Activated T-cell treated with anti-CD3 and anti-CD28 coated beads, Interleukin-2, amount 50 U/mL, for 72 hours (primary cell): ENCODE data around the gene FJX1. TPM values are rescaled to one million over a fixed set of nuclear protein-coding genes. Genes with fewer than 3 reads are reported as not detected.

Experiments
- ATAC-seq, 2 donors: fragments of 150-1000 bp; cut with Tn5 transposase; replicated peaks in 1 of 2; 2 replicates each; pipeline ENCODE4 v1.10.0; 2021; ENCODE audit warnings: moderate library complexity in 2 of 2, mild to moderate bottlenecking in 1 of 2
- DNase-seq, 2 donors: peaks; one replicate each; pipeline ENCODE4 v3.0.0; 2021 to 2022; ENCODE audit warnings: mixed read lengths in 1 of 2
- H3K27ac Mint-ChIP-seq: one replicate; pipeline ENCODE4 v1.8.0; 2022; ENCODE audit warnings: mild to moderate bottlenecking, moderate library complexity, mixed read lengths
- H3K27me3 Mint-ChIP-seq: one replicate; pipeline ENCODE4 v1.8.0; 2022; ENCODE audit warnings: low read depth, mixed read lengths
- H3K36me3 Mint-ChIP-seq, 2 donors: one replicate each; pipeline ENCODE4 v1.8.0; 2022; ENCODE audit warnings: mixed read lengths in 2 of 2, mild to moderate bottlenecking in 1 of 2; ENCODE audit not compliant: insufficient read depth in 2 of 2
- H3K4me1 Mint-ChIP-seq: one replicate; pipeline ENCODE4 v1.8.0; 2022; ENCODE audit warnings: low read depth, mixed read lengths
- H3K4me3 Mint-ChIP-seq, 2 donors: one replicate each; pipeline ENCODE4 v1.8.0; 2022; ENCODE audit warnings: mild to moderate bottlenecking in 2 of 2, mixed read lengths in 2 of 2, moderate library complexity in 2 of 2
- H3K9me3 Mint-ChIP-seq, 2 donors: one replicate each; pipeline ENCODE4 v1.8.0; 2022; ENCODE audit warnings: mixed read lengths in 2 of 2
- total RNA-seq, 2 donors: library from RNA; stranded (reverse); gene quantifications; one replicate each; pipeline ENCODE4 v1.2.3, GENCODE V29; 2022

Gene FJX1
- total RNA-seq, 2 donors from 2014 or later, result 0.46 to 0.89 TPM

GRCh38 chr11:35626501-35626900, 8.2 kb downstream of the FJX1 start:
- no peaks in the 10 kb centered on the region for H3K36me3 Mint-ChIP-seq
- no peak for ATAC-seq
- no peak overlapping the region for H3K4me3 Mint-ChIP-seq
- H3K4me1 Mint-ChIP-seq, result no peaks in the 10 kb centered on the region
- no peaks in the 10 kb centered on the region for H3K9me3 Mint-ChIP-seq
- no peak for DNase-seq
- H3K27ac Mint-ChIP-seq, result no peak overlapping the region
- peaks cover 57% of the 10 kb centered on the region for H3K27me3 Mint-ChIP-seq

DNA sequence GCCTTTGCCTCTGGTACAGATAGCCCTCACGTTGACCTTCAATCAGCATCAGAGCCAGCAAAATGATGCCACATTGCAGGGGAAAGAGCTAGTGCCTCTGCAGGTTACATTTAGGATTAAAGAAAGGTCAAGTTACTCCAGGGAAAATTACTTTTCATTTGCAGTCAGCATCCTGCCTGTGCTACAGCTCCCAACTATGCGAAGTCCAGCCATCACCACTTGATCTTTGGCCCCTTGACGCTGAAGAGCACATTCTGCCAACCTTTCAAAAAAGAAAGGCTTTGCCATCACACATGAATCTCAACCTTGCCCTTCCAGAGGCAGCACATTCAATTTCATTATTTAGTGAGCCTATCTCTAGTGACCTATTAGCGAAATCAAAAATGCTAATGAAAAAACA, 11.3 kb downstream of the FJX1 start:
- Mint-ChIP-seq H3K27me3 (peaks cover 49% of the 10 kb centered on the region), H3K36me3 (no peaks in the 10 kb centered on the region), H3K4me3 (no peak overlapping the region), H3K27ac (no peak overlapping the region), H3K9me3 (no peaks in the 10 kb centered on the region), H3K4me1 (no peaks in the 10 kb centered on the region)
- DNase-seq (no peak), ATAC-seq (no peak)

DNA sequence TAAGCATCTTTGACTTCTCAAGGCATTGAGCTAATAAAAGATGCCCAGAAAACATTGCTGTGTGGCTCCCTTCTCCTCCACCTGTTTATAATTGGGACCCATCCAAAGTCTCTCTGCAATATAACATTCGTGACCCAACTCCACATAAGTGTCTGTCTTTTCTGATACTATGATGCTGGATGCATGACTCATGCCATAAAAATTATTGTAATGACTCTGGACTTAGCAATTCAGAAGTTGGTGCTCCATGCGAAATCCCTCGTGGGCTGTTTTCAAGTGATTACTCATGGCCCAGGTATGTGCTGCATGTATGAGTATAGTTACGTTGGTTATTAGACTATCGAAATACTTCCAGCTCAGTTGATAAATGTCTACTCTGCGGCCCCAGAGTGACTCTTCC, 11.7 kb downstream of the FJX1 start:
- Mint-ChIP-seq H3K9me3 (no peaks in the 10 kb centered on the region), H3K27me3 (peaks cover 48% of the 10 kb centered on the region), H3K4me1 (no peaks in the 10 kb centered on the region), H3K27ac (no peak overlapping the region), H3K36me3 (no peaks in the 10 kb centered on the region), H3K4me3 (no peak overlapping the region)
- DNase-seq (no peak), ATAC-seq (peak in 1 of 2 donors; percentile 26)

DNA sequence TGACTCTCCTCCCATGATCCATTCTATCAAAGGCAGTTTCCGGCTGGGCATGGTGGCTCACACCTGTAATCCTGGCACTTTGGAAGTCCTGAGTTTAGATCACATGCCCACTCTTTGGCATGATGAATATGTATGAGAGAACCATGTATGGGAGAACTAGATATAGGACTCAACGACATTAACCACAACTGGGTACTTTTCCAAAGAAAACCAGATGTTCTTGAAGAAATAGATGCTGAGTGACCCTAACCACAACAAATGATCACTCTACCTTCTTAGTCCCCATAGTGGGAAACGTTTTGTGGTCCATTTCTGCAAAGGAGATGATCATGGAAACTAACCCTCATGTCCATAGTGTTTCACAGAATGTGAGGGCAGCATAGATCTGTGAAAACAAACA, 13.6 kb downstream of the FJX1 start:
- Mint-ChIP-seq H3K27me3 (peaks cover 62% of the 10 kb centered on the region), H3K4me1 (no peaks in the 10 kb centered on the region)

GRCh38 chr11:35632301-35632700, 14.0 kb downstream of the FJX1 start:
- H3K27me3 Mint-ChIP-seq, result peaks cover 64% of the 10 kb centered on the region
- no peak overlapping the region for H3K27ac Mint-ChIP-seq
- H3K36me3 Mint-ChIP-seq, result no peaks in the 10 kb centered on the region
- H3K9me3 Mint-ChIP-seq, result no peaks in the 10 kb centered on the region
- DNase-seq (no peak), ATAC-seq (no peak)
- H3K4me1 Mint-ChIP-seq, result no peaks in the 10 kb centered on the region
- no peak overlapping the region for H3K4me3 Mint-ChIP-seq

More for the DNA sequence above, 13.6 kb downstream of the FJX1 start:
- no peaks in the 10 kb centered on the region for H3K9me3 Mint-ChIP-seq
- DNase-seq, result no peak
- ATAC-seq, result no peak
- H3K36me3 Mint-ChIP-seq, result no peaks in the 10 kb centered on the region
- no peak overlapping the region for H3K4me3 Mint-ChIP-seq
- no peak overlapping the region for H3K27ac Mint-ChIP-seq

DNA sequence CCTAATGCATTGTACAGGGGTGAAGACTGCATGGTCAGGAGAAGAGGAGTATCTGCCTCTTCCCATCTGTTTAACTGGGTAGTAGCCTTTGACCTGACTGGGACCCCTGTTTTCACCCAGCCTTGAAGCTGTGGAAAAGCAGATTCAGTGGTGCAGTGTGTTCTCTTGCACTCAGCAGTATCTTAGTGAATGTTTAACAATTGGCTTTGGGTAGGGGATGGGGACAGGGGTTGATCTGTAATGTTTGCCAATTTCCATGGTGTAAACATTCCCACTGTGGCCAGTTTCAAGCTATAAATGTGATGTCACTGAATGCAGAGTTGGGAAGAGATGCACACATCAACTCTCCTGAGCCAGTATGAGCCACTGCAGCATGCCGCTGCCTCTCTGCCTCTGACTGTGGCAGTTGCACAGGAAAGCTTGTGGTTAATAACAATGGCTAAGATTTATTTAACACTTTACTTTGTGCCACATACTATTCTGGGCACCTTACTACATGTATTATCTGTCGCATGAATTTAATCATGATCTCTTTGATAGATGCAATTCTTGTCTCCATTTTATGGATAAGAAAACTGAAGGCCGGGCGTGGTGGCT, 15.7 kb downstream of the FJX1 start:
- Mint-ChIP-seq H3K4me1 (no peaks in the 10 kb centered on the region), H3K4me3 (no peak overlapping the region), H3K27me3 (peaks cover 64% of the 10 kb centered on the region), H3K9me3 (no peaks in the 10 kb centered on the region), H3K27ac (no peak overlapping the region), H3K36me3 (no peaks in the 10 kb centered on the region)
- ATAC-seq (no peak), DNase-seq (no peak)

DNA sequence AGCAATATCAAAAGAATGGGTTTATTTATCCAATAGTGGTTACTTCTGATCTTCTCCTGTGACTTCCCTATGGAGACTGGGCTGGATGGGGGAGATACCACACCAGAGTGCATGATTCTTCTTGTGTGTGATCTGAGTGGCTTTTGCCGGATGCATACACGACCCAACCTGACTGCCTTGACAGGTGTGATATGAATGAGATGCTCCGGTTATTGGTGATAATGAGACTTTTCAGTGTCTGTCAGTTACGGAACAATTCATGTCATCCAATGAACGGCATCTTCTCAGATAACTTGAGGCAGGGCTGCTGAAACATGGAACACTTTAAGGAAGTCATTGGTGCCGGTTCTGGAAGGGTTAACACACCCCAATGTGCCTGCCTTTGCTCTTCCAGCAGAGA, 17.7 kb downstream of the FJX1 start:
- H3K4me3 Mint-ChIP-seq, result no peak overlapping the region
- H3K27ac Mint-ChIP-seq, result no peak overlapping the region
- no peaks in the 10 kb centered on the region for H3K36me3 Mint-ChIP-seq
- H3K27me3 Mint-ChIP-seq, result peaks cover 46% of the 10 kb centered on the region
- ATAC-seq (no peak), DNase-seq (no peak)
- H3K9me3 Mint-ChIP-seq, result no peaks in the 10 kb centered on the region
- H3K4me1 Mint-ChIP-seq, result no peaks in the 10 kb centered on the region

DNA sequence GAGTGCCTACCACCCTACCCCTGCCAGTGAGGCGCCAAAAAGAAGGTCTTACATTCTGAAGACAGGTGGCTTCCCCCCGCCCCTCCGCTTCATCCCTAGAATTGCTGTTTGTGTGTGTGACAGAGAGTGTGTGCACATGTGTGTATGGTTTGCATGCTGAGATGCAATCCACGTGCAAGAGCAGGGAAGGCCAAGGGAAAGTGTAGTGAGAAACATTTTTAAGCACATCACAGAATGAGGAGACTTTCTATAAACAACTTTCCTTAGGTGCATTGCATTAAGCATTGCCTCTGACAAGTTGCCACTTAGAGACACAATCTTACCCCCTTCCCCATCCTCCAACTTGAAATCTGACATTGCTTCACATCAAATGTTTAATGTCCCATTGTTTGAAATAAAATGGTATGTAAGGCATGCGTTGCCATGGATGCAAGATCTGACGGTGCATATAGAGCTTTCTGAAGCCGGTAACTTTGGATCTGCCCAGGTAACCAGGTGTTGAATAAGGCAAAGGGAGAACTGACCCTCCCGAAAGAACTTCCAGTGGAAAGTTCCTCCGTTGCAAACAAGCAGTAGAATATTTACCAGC, 21.4 kb downstream of the FJX1 start:
- H3K9me3 Mint-ChIP-seq, result no peaks in the 10 kb centered on the region
- ATAC-seq, result no peak

DNA sequence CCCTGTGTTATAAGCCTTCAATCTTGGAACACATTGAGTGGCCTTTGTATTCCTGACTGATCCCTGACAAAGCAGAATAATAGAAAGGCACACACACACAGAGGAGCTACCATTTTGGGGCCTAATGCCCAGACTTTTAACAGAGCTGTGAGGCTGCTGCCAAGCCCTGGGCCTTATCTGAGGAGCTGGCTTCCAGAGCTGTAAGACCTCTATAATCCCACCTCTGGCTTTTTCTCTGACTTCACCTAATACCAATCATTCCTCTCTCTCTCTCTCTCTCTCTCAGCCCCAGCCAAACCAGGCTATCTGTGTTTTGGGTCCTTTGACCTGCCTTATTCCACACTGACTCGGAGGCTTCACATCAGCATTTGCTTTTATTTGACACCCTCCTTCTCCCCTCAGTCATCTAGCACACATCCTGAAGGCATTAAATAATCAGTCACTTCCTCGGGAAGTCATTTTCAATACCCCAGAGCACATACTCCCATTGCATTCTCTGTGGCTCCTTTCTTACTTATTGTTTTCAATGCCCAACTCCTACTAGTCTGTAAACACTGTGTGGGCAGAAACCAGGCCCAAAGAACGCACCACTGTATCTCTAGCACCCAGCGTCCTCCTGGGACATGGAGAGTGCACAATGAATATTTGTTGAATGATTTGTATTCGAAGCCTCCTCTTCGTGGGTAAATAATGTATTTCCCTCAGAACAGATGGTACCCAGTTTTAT, 23.1 kb downstream of the FJX1 start:
- ATAC-seq (no peak), DNase-seq (no peak)
- Mint-ChIP-seq H3K27me3 (peaks cover 34% of the 10 kb centered on the region), H3K9me3 (no peaks in the 10 kb centered on the region), H3K4me3 (no peak overlapping the region), H3K36me3 (no peaks in the 10 kb centered on the region), H3K27ac (no peak overlapping the region), H3K4me1 (no peaks in the 10 kb centered on the region)

More for the DNA sequence above, 21.4 kb downstream of the FJX1 start:
- Mint-ChIP-seq H3K4me3 (no peak overlapping the region), H3K27ac (no peak overlapping the region), H3K36me3 (no peaks in the 10 kb centered on the region), H3K4me1 (no peaks in the 10 kb centered on the region), H3K27me3 (peaks cover 37% of the 10 kb centered on the region)
- no peak for DNase-seq

DNA sequence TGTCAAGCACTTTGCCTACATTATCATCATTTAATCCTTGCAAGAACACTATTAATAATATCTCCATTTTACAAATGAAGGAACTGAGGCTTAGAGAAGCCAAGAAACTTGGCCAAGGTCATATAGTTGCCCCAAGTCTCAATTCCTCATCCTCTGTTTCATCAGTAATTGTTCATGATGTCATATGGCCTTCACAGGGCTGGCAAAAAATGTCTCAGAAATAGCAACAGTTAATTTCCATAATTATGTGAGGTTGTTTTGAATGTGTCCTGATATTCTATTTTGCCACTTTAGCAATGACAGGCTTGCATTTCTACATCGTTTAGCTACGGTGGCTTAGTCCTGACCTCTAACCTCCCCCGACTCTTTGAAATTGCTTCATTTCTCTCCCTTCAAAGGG, 23.7 kb downstream of the FJX1 start:
- no peaks in the 10 kb centered on the region for H3K36me3 Mint-ChIP-seq
- H3K4me1 Mint-ChIP-seq, result no peaks in the 10 kb centered on the region
- ATAC-seq (no peak), DNase-seq (no peak)
- no peaks in the 10 kb centered on the region for H3K9me3 Mint-ChIP-seq
- no peak overlapping the region for H3K4me3 Mint-ChIP-seq
- peaks cover 40% of the 10 kb centered on the region for H3K27me3 Mint-ChIP-seq
- H3K27ac Mint-ChIP-seq, result no peak overlapping the region

DNA sequence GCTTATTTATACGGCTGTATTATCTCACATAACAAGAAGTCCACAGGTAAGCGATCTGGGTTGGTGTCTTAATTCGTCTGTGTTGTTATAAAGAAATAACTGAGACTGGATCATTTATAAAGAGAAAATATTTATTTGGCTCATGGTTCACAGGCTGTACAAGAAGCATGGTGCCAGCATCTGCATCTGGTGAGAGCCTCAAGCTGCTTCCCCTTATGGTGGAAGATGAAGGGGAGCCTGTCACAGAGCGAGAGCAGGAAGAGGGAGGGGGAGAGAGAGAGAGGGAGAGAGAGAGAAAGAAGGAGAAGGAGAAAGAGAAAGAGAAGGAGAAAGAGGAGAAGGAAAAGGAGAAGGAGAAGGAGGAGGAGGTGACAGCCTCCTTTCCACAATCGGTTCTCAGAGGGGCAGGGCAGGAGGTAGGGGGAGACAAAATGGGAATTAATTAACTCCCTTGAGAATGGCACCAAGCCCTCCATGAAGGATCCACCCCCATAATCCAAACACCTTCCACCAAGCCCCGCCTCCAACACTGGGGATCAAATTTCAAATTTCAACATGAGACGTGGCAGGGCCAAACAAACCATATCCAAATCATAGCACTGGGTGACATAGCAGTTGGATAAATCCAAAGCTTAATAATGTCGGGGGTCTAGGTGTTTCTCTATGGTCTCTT, 29.3 kb downstream of the FJX1 start:
- Mint-ChIP-seq H3K4me3 (no peak overlapping the region), H3K36me3 (no peaks in the 10 kb centered on the region), H3K27me3 (peaks cover 56% of the 10 kb centered on the region), H3K27ac (peak overlapping the region; percentile 68), H3K4me1 (no peaks in the 10 kb centered on the region), H3K9me3 (no peaks in the 10 kb centered on the region)
- ATAC-seq, result no peak
- DNase-seq, result no peak

DNA sequence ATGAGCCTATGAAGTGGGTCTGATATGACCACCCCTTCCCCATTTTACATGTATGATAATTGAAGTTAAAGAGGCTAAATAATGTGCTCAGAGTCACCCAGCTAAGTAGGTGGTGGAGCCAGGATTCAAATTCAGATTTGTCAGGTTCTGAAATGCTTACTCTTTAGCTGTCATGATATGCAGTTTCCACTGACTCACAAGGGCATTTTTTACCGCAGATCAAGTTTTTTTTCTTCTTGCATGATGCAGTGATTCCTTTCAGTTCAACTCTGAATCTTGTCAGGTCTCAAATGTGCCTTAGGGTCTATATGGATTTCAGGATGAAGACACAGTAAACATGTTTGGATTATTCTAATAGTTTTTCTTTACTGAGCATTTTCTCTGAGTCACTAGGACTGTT, 31.7 kb downstream of the FJX1 start:
- Mint-ChIP-seq H3K4me3 (no peak overlapping the region), H3K4me1 (no peaks in the 10 kb centered on the region), H3K27ac (no peak overlapping the region), H3K9me3 (no peaks in the 10 kb centered on the region), H3K27me3 (peaks cover 74% of the 10 kb centered on the region), H3K36me3 (no peaks in the 10 kb centered on the region)
- DNase-seq, result peak; percentile 5 to 27
- ATAC-seq, result peak; percentile 91 to 94

GRCh38 chr11:35650467-35650866, 32.2 kb downstream of the FJX1 start:
- Mint-ChIP-seq H3K27ac (no peak overlapping the region), H3K9me3 (no peaks in the 10 kb centered on the region), H3K27me3 (peaks cover 77% of the 10 kb centered on the region), H3K4me1 (no peaks in the 10 kb centered on the region), H3K4me3 (no peak overlapping the region), H3K36me3 (no peaks in the 10 kb centered on the region)
- ATAC-seq (peak in 1 of 2 donors; percentile 23), DNase-seq (no peak)
